Smooth muscle cell (in vitro differentiated cells): ENCODE measurements around the gene MYO3A. TPM values are rescaled to one million over a fixed set of nuclear protein-coding genes. Genes with fewer than 3 reads are reported as not detected.

Experiments used
- DNase-seq: peaks from one replicate; lab custom pipeline; 2025; ENCODE audit not compliant: unreplicated experiment; lab: John Stamatoyannopoulos, UW
- H2AFZ ChIP-seq: fragments of 200-600 bp; sonication (generic); 2 replicates; pipeline ENCODE4 v1.6.0; 2016; ENCODE audit warnings: antibody characterized with exemption, low read depth, mild to moderate bottlenecking
- H3F3A ChIP-seq: fragments of 200-600 bp; sonication (generic); 2 replicates; pipeline ENCODE4 v1.6.0; 2017; ENCODE audit warnings: antibody characterized with exemption, low read depth
- H3K27ac ChIP-seq: fragments of 200-600 bp; sonication (generic); 2 replicates; pipeline ENCODE4 v1.5.1; 2016; ENCODE audit warnings: low read depth, mild to moderate bottlenecking
- H3K27me3 ChIP-seq: fragments of 200-600 bp; sonication (generic); 2 replicates; pipeline ENCODE4 v1.6.1; 2016; ENCODE audit warnings: low read depth, mild to moderate bottlenecking
- H3K36me3 ChIP-seq: fragments of 200-600 bp; sonication (generic); 2 replicates; pipeline ENCODE4 v1.5.1; 2016; ENCODE audit warnings: low read depth
- H3K4me1 ChIP-seq: fragments of 200-600 bp; sonication (generic); 2 replicates; pipeline ENCODE4 v1.5.1; 2016; ENCODE audit warnings: low read depth
- H3K4me2 ChIP-seq: fragments of 200-600 bp; sonication (generic); 2 replicates; pipeline ENCODE4 v1.6.0; 2016; ENCODE audit warnings: mild to moderate bottlenecking
- H3K4me3 ChIP-seq: fragments of 200-600 bp; sonication (generic); 2 replicates; pipeline ENCODE4 v1.5.1; 2016; ENCODE audit warnings: mild to moderate bottlenecking
- H3K79me2 ChIP-seq: fragments of 200-600 bp; sonication (generic); 2 replicates; pipeline ENCODE4 v1.6.0; 2016; ENCODE audit warnings: low read depth, mild to moderate bottlenecking
- H3K9ac ChIP-seq: fragments of 200-600 bp; sonication (generic); 2 replicates; pipeline ENCODE4 v1.6.0; 2016; ENCODE audit warnings: low read depth
- H3K9me3 ChIP-seq: fragments of 200-600 bp; sonication (generic); replicated peaks from 2 replicates; pipeline ENCODE4 v1.5.1; 2016; ENCODE audit warnings: low read depth
- H4K20me1 ChIP-seq: fragments of 200-600 bp; sonication (generic); 2 replicates; pipeline ENCODE4 v1.6.0; 2016; ENCODE audit warnings: low read depth
- CTCF ChIP-seq: fragments of 200-600 bp; sonication (generic); IDR thresholded peaks from 2 replicates; pipeline ENCODE4 v1.5.1; 2017; ENCODE audit warnings: borderline replicate concordance, mild to moderate bottlenecking, antibody characterized with exemption; ENCODE audit not compliant: insufficient read depth, poor library complexity, severe bottlenecking
- WGBS: methylation state at CpG from one replicate; pipeline ENCODE4 v1.1.7; 2016; ENCODE audit warnings: low lambda C conversion rate; 5-methylcytosine and 5-hydroxymethylcytosine counted together
- polyA plus RNA-seq: library from polyadenylated mRNA; unstranded; fragments of >200 nt; fragmentation: Nextera tagmentation; extraction: Ambion mirVana; gene quantifications from 2 replicates; pipeline ENCODE4 v1.2.1, GENCODE V29; 2016
- total RNA-seq: library from RNA; depleted of rRNA; stranded (reverse); fragments of >200 nt; gene quantifications from 2 replicates; pipeline ENCODE4 v1.2.3, GENCODE V29; 2014

MYO3A gene
- not detected in 2 replicates for total RNA-seq
- not detected in 2 replicates for polyA plus RNA-seq

GRCh38 chr10:25933653-25934608 is at the start of gene MYO3A:
MYO3A (plus strand) TSS chr10:25934229; CDS start chr10:25952111, 17,882 bp downstream.
- Histone ChIP-seq H3K4me2 (peak within 1 kb of the TSS; percentile 96), H3K79me2 (no peaks in the 10 kb centered on the region), H4K20me1 (no peaks in the 10 kb centered on the region), H3K9me3 (no peaks in the 10 kb centered on the region), H3K36me3 (no peaks in the 10 kb centered on the region), H3K9ac (no peak within 1 kb of the TSS), H3K27me3 (peaks cover 35% of the 10 kb centered on the region), H2AFZ (peak within 1 kb of the TSS; percentile 95), H3F3A (no peaks in the 10 kb centered on the region), H3K4me3 (peak within 1 kb of the TSS; percentile 66), H3K4me1 (no peaks in the 10 kb centered on the region), H3K27ac (no peak within 1 kb of the TSS)
- DNase-seq = no peak
- TF ChIP-seq CTCF = no peak
- 9% methylated on average over 36 of the region's 73 CpGs for WGBS

GRCh38 chr10:25888627-25889026 is 45.4 kb upstream of the MYO3A start:
- Histone ChIP-seq H3K4me1 (no peaks in the 10 kb centered on the region), H3K27me3 (no peaks in the 10 kb centered on the region), H3K9ac (no peak overlapping the region), H3K36me3 (no peaks in the 10 kb centered on the region), H2AFZ (no peak overlapping the region), H3K4me2 (no peak overlapping the region), H4K20me1 (no peaks in the 10 kb centered on the region), H3K9me3 (no peaks in the 10 kb centered on the region), H3K4me3 (no peak overlapping the region), H3K79me2 (no peaks in the 10 kb centered on the region), H3K27ac (no peak overlapping the region), H3F3A (no peaks in the 10 kb centered on the region)
- TF ChIP-seq CTCF = no peak
- no peak for DNase-seq
- WGBS = 89% methylated on average over 5 of the region's 5 CpGs

- Histone ChIP-seq H3K4me1 (no peaks in the 10 kb centered on the region), H3K27ac (no peak overlapping the region), H4K20me1 (no peaks in the 10 kb centered on the region), H3K27me3 (no peaks in the 10 kb centered on the region), H2AFZ (no peak overlapping the region), H3K36me3 (no peaks in the 10 kb centered on the region), H3F3A (no peaks in the 10 kb centered on the region), H3K4me3 (no peak overlapping the region), H3K4me2 (no peak overlapping the region), H3K9ac (no peak overlapping the region), H3K9me3 (no peaks in the 10 kb centered on the region), H3K79me2 (no peaks in the 10 kb centered on the region)
- no peak for TF ChIP-seq CTCF
- DNase-seq = no peak
- WGBS = 88% methylated on average over 2 of the region's 2 CpGs
These were observed 43.0 kb upstream of the MYO3A start for GRCh38 chr10:25890995-25891394.
